CD4-positive, alpha-beta T cell (primary cell): Measurements from ENCODE around the gene XRCC5. TPM values are rescaled to one million over a fixed set of nuclear protein-coding genes. Genes with fewer than 3 reads are reported as not detected.
"Not testable (repeated sequence)": the region's sequence is repeated elsewhere in the genome, so short reads cannot be mapped to it uniquely, and the experiment has no call there.

ENCODE experiments used
- ATAC-seq: fragments of 200-7000 bp; cut with Tn5 transposase; one replicate; pipeline ENCODE4 v1.10.0; 2022; ENCODE audit warnings: mild to moderate bottlenecking; ENCODE audit not compliant: poor library complexity
- CTCF ChIA-PET: fragments of 350-600 bp; sonication (Branson Sonifier 250); formaldehyde crosslinking; loops from one replicate; lab custom pipeline; 2021; ENCODE audit warnings: antibody characterized with exemption, inconsistent platforms; lab: Charles Lee
- POLR2A ChIA-PET: fragments of 350-600 bp; sonication (Branson Sonifier 250); formaldehyde crosslinking; loops from one replicate; lab custom pipeline; 2021; ENCODE audit warnings: antibody characterized with exemption, inconsistent platforms; lab: Charles Lee
- DNase-seq, 14 experiments: peaks; one replicate each; pipeline ENCODE4 v3.0.0-alpha.2; 2013 to 2020; ENCODE audit warnings: mixed read lengths in 2 of 14
- H3K27ac ChIP-seq, 2 donors: one replicate each; pipeline versions ENCODE4 v1.5.1 to v1.7.0; 2013; ENCODE audit warnings: low read length in 2 of 2, low read depth in 1 of 2, mild to moderate bottlenecking in 1 of 2
- H3K27me3 ChIP-seq, 2 experiments: 1 replicate in 1 of 2; 2 replicates in 1 of 2; pipeline versions ENCODE4 v1.6.1 to v1.7.0; 2013; ENCODE audit warnings: low read length in 2 of 2, control low read depth in 1 of 2, mild to moderate bottlenecking in 1 of 2, moderate library complexity in 1 of 2; ENCODE audit not compliant: insufficient read depth in 2 of 2, control insufficient read depth in 1 of 2
- H3K36me3 ChIP-seq: one replicate; pipeline ENCODE4 v1.6.1; 2013; ENCODE audit warnings: low read length, control low read depth; ENCODE audit not compliant: insufficient read depth
- H3K4me1 ChIP-seq: one replicate; pipeline ENCODE4 v1.6.1; 2013; ENCODE audit warnings: low read length, control low read depth; ENCODE audit not compliant: insufficient read depth
- H3K4me3 ChIP-seq: one replicate; pipeline ENCODE4 v1.5.1; 2013; ENCODE audit warnings: mild to moderate bottlenecking, low read length, moderate library complexity
- H3K9me3 ChIP-seq, 2 experiments: 1 replicate in 1 of 2; 2 replicates in 1 of 2; pipeline versions ENCODE4 v1.6.1 to v1.7.0; 2013; ENCODE audit warnings: low read length in 2 of 2, mild to moderate bottlenecking in 2 of 2, control low read depth in 1 of 2, moderate library complexity in 1 of 2; ENCODE audit not compliant: control insufficient read depth in 1 of 2, insufficient read depth in 1 of 2
- H3K27ac Mint-ChIP-seq: one replicate; pipeline ENCODE4 v1.8.0; 2020; ENCODE audit warnings: mixed read lengths
- H3K27me3 Mint-ChIP-seq: one replicate; pipeline ENCODE4 v1.8.0; 2021; ENCODE audit warnings: mixed read lengths
- H3K36me3 Mint-ChIP-seq: one replicate; pipeline ENCODE4 v1.8.0; 2021; ENCODE audit warnings: low read depth, mixed read lengths
- H3K4me1 Mint-ChIP-seq: one replicate; pipeline ENCODE4 v1.8.0; 2021; ENCODE audit warnings: low read depth, mixed read lengths
- H3K4me3 Mint-ChIP-seq: one replicate; pipeline ENCODE4 v1.8.0; 2020; ENCODE audit warnings: mild to moderate bottlenecking, mixed read lengths
- H3K9me3 Mint-ChIP-seq: one replicate; pipeline ENCODE4 v1.8.0; 2020; ENCODE audit warnings: mixed read lengths
- CTCF ChIP-seq: fragments of 200-600 bp; IDR thresholded peaks from one replicate; pipeline ENCODE4 v1.8.0; 2022; ENCODE audit warnings: antibody characterized with exemption, mild to moderate bottlenecking
- intact Hi-C, 2 experiments: fragments of 100-400 bp; cut with DNase I in 1 of 2; cut with micrococcal nuclease in 1 of 2; formaldehyde crosslinking; loops; one replicate each; pipeline versions ENCODE4 v1.15.1 to v1.9.0; 2023 to 2025; cut with DNase I, micrococcal nuclease
- total RNA-seq, 174 experiments: library from RNA in 2 of 174; stranded (reverse) in 2 of 174; gene quantifications; one replicate each; pipeline ENCODE4 v1.2.3 and lab custom pipeline; 2021 to 2026

Gene XRCC5
- total RNA-seq, 2 experiments from 2014 or later: 126 to 129 TPM

- Histone ChIP-seq H3K36me3 (peaks cover 84% of the 10 kb centered on the region), H3K27ac (no peak overlapping the region), H3K4me1 (no peaks in the 10 kb centered on the region), H3K27me3 (no peaks in the 10 kb centered on the region), H3K4me3 (no peak overlapping the region), H3K9me3 (no peaks in the 10 kb centered on the region)
- H3K9me3 Mint-ChIP-seq: no peaks in the 10 kb centered on the region
- H3K36me3 Mint-ChIP-seq: peaks cover 81% of the 10 kb centered on the region
- ChIA-PET CTCF (no interaction called here), POLR2A (no interaction called here)
- TF ChIP-seq CTCF: no peak
- ATAC-seq (no peak), DNase-seq (no peak)
- H3K27me3 Mint-ChIP-seq: no peaks in the 10 kb centered on the region
- intact Hi-C loops: no loop called here
- no peak overlapping the region for H3K27ac Mint-ChIP-seq
- peaks cover 37% of the 10 kb centered on the region for H3K4me1 Mint-ChIP-seq
- no peak overlapping the region for H3K4me3 Mint-ChIP-seq
Measured at GRCh38 chr2:216205486-216205885, 96.3 kb downstream of the XRCC5 start.

- no peaks in the 10 kb centered on the region for H3K9me3 Mint-ChIP-seq
- H3K36me3 Mint-ChIP-seq: peaks cover 74% of the 10 kb centered on the region
- no peak overlapping the region for H3K4me3 ChIP-seq
- ATAC-seq: no peak
- DNase-seq: no peak
- H3K36me3 ChIP-seq: peaks cover 77% of the 10 kb centered on the region
- peaks cover 41% of the 10 kb centered on the region for H3K4me1 Mint-ChIP-seq
- no peaks in the 10 kb centered on the region for H3K9me3 ChIP-seq
- TF ChIP-seq CTCF: no peak
- no peaks in the 10 kb centered on the region for H3K27me3 Mint-ChIP-seq
- ChIA-PET POLR2A (no interaction called here), CTCF (no interaction called here)
- H3K27me3 ChIP-seq: no peaks in the 10 kb centered on the region
- no peak overlapping the region for H3K4me3 Mint-ChIP-seq
- H3K27ac Mint-ChIP-seq: peak overlapping the region; percentile 35
- H3K4me1 ChIP-seq: no peaks in the 10 kb centered on the region
- no peak overlapping the region for H3K27ac ChIP-seq
- intact Hi-C loops: no loop called here
Measured at GRCh38 chr2:216206041-216206703, 97.0 kb downstream of the XRCC5 start.

GRCh38 chr2:216206821-216207220, 97.7 kb downstream of the XRCC5 start:
- H3K36me3 Mint-ChIP-seq: peaks cover 73% of the 10 kb centered on the region
- peak overlapping the region; percentile 35 for H3K27ac Mint-ChIP-seq
- peaks cover 39% of the 10 kb centered on the region for H3K4me1 Mint-ChIP-seq
- H3K9me3 Mint-ChIP-seq: no peaks in the 10 kb centered on the region
- ChIA-PET POLR2A (no interaction called here), CTCF (no interaction called here)
- TF ChIP-seq CTCF: no peak
- DNase-seq (no peak), ATAC-seq (no peak)
- H3K4me1 ChIP-seq: no peaks in the 10 kb centered on the region
- H3K27me3 Mint-ChIP-seq: no peaks in the 10 kb centered on the region
- H3K4me3 Mint-ChIP-seq: no peak overlapping the region
- no peaks in the 10 kb centered on the region for H3K27me3 ChIP-seq
- intact Hi-C loops: no loop called here
- H3K9me3 ChIP-seq: no peaks in the 10 kb centered on the region
- H3K4me3 ChIP-seq: no peak overlapping the region
- peaks cover 71% of the 10 kb centered on the region for H3K36me3 ChIP-seq
- H3K27ac ChIP-seq: no peak overlapping the region

- Mint-ChIP-seq H3K27ac (peak overlapping the region; percentile 21), H3K4me1 (peaks cover 35% of the 10 kb centered on the region), H3K36me3 (peaks cover 54% of the 10 kb centered on the region)
- H3K9me3 Mint-ChIP-seq, intact Hi-C loops, POLR2A ChIA-PET, H3K27ac ChIP-seq, H3K4me1 ChIP-seq, H3K9me3 ChIP-seq, DNase-seq, ATAC-seq, H3K27me3 Mint-ChIP-seq, CTCF ChIA-PET, H3K27me3 ChIP-seq, H3K4me3 ChIP-seq, H3K4me3 Mint-ChIP-seq: not testable (repeated sequence)
- peaks cover 53% of the 10 kb centered on the region for H3K36me3 ChIP-seq
Measured at GRCh38 chr2:216208661-216209060, 99.5 kb downstream of the XRCC5 start.
